CD14-positive monocyte (primary cell): ENCODE data around the gene GH2. TPM values are rescaled to one million over a fixed set of nuclear protein-coding genes. Genes with fewer than 3 reads are reported as not detected.
"Not testable (repeated sequence)": the region's sequence is repeated elsewhere in the genome, so short reads cannot be mapped to it uniquely, and the experiment has no call there.

Experiments used
- DNase-seq, 3 donors: peaks; one replicate each; pipeline ENCODE4 v3.0.0-alpha.2; 2011 to 2022
- H2AFZ ChIP-seq: 2 replicates; pipeline ENCODE4 v1.6.0; 2012; ENCODE audit warnings: mild to moderate bottlenecking, low read depth, low read length, inconsistent platforms; ENCODE audit not compliant: insufficient read depth, poor library complexity, severe bottlenecking
- H3K27ac ChIP-seq, 2 donors: 1 replicate in 1 of 2; 2 replicates in 1 of 2; pipeline ENCODE4 v1.5.1; 2012 to 2013; ENCODE audit warnings: low read length in 2 of 2, control low read depth in 1 of 2, inconsistent platforms in 1 of 2, low read depth in 1 of 2, mild to moderate bottlenecking in 1 of 2
- H3K27me3 ChIP-seq, 2 donors: one replicate each; pipeline versions ENCODE4 v1.6.0 to v1.6.1; 2011 to 2013; ENCODE audit warnings: low read length in 2 of 2; ENCODE audit not compliant: control insufficient read depth in 2 of 2, insufficient read depth in 2 of 2
- H3K36me3 ChIP-seq, 2 donors: replicated peaks in 1 of 2; 1 replicate in 1 of 2; 2 replicates in 1 of 2; pipeline versions ENCODE4 v1.5.1 to v1.6.1; 2012 to 2013; ENCODE audit warnings: low read length in 2 of 2, control low read depth in 1 of 2, inconsistent platforms in 1 of 2, mild to moderate bottlenecking in 1 of 2; ENCODE audit not compliant: insufficient read depth in 2 of 2, control insufficient read depth in 1 of 2
- H3K4me1 ChIP-seq, 2 donors: 1 replicate in 1 of 2; 2 replicates in 1 of 2; pipeline versions ENCODE4 v1.5.1 to v1.6.1; 2012 to 2013; ENCODE audit warnings: low read length in 2 of 2, control low read depth in 1 of 2, inconsistent platforms in 1 of 2, mild to moderate bottlenecking in 1 of 2, moderate library complexity in 1 of 2; ENCODE audit not compliant: insufficient read depth in 2 of 2, control insufficient read depth in 1 of 2
- H3K4me2 ChIP-seq: replicated peaks from 2 replicates; pipeline ENCODE3; 2012; ENCODE audit warnings: low read length, moderate library complexity, mild to moderate bottlenecking; ENCODE audit not compliant: poor library complexity, severe bottlenecking; ENCODE audit errors: extremely low read depth
- H3K4me3 ChIP-seq, 3 experiments: fragments of 200-600 bp in 1 of 3; sonication (generic) in 1 of 3; replicated peaks in 1 of 3; 1 replicate in 2 of 3; 2 replicates in 1 of 3; pipeline ENCODE4 v1.5.1; 2011 to 2013; ENCODE audit warnings: low read length in 3 of 3, mild to moderate bottlenecking in 3 of 3, control low read depth in 2 of 3, low read depth in 2 of 3, inconsistent platforms in 1 of 3, moderate library complexity in 1 of 3
- H3K79me2 ChIP-seq: 2 replicates; pipeline ENCODE4 v1.6.0; 2012; ENCODE audit warnings: mild to moderate bottlenecking, control low read depth, inconsistent platforms, low read length, moderate library complexity; ENCODE audit not compliant: insufficient read depth
- H3K9ac ChIP-seq: 2 replicates; pipeline ENCODE4 v1.6.0; 2017; ENCODE audit warnings: low read length, mild to moderate bottlenecking; ENCODE audit not compliant: insufficient read depth, poor library complexity, severe bottlenecking
- H3K9me3 ChIP-seq, 2 donors: replicated peaks in 1 of 2; 1 replicate in 1 of 2; 2 replicates in 1 of 2; pipeline versions ENCODE4 v1.5.1 to v1.6.1; 2012 to 2013; ENCODE audit warnings: low read length in 2 of 2, control low read depth in 1 of 2; ENCODE audit not compliant: control insufficient read depth in 1 of 2, insufficient read depth in 1 of 2
- H4K20me1 ChIP-seq: 2 replicates; pipeline ENCODE4 v1.6.0; 2012; ENCODE audit warnings: mild to moderate bottlenecking, low read length, control low read depth, moderate library complexity; ENCODE audit not compliant: insufficient read depth
- H3K27ac Mint-ChIP-seq, 7 donors: one replicate each; pipeline ENCODE4 v1.8.0; 2020; ENCODE audit warnings: mild to moderate bottlenecking in 7 of 7, mixed read lengths in 7 of 7, moderate library complexity in 6 of 7, inconsistent platforms in 2 of 7
- H3K27me3 Mint-ChIP-seq, 3 donors: one replicate each; pipeline ENCODE4 v1.8.0; 2021 to 2022; ENCODE audit warnings: low read depth in 3 of 3, mild to moderate bottlenecking in 3 of 3, mixed read lengths in 3 of 3, moderate library complexity in 3 of 3, inconsistent platforms in 1 of 3
- H3K36me3 Mint-ChIP-seq, 2 donors: one replicate each; pipeline ENCODE4 v1.8.0; 2020; ENCODE audit warnings: mixed read lengths in 2 of 2, inconsistent platforms in 1 of 2, mild to moderate bottlenecking in 1 of 2
- H3K4me1 Mint-ChIP-seq: one replicate; pipeline ENCODE4 v1.8.0; 2020; ENCODE audit warnings: mild to moderate bottlenecking, mixed read lengths
- H3K4me3 Mint-ChIP-seq, 2 donors: one replicate each; pipeline ENCODE4 v1.8.0; 2020; ENCODE audit warnings: mild to moderate bottlenecking in 2 of 2, mixed read lengths in 2 of 2, moderate library complexity in 1 of 2
- H3K9me3 Mint-ChIP-seq, 7 donors: one replicate each; pipeline ENCODE4 v1.8.0; 2020 to 2022; ENCODE audit warnings: mixed read lengths in 7 of 7, mild to moderate bottlenecking in 6 of 7, moderate library complexity in 6 of 7, inconsistent platforms in 2 of 7
- CTCF ChIP-seq: fragments of 200-600 bp; IDR thresholded peaks from one replicate; pipeline ENCODE4 v1.8.0; 2022; ENCODE audit warnings: antibody characterized with exemption, mild to moderate bottlenecking
- WGBS: methylation state at CpG from one replicate; pipeline ENCODE4 v1.1.5; 2013; ENCODE audit warnings: missing lambda C conversion rate; ENCODE audit not compliant: insufficient coverage; 5-methylcytosine and 5-hydroxymethylcytosine counted together
- intact Hi-C, 2 donors: fragments of 100-400 bp; cut with micrococcal nuclease; formaldehyde crosslinking; loops; one replicate each; pipeline versions ENCODE4 v1.15.0 to v1.15.1; 2023
- polyA plus RNA-seq, 3 donors: library from polyadenylated mRNA; depleted of rRNA in 1 of 3; unstranded in 2 of 3; stranded (reverse) in 1 of 3; fragments of 300-500 nt in 2 of 3; fragments of >200 nt in 1 of 3; fragmentation: Illumina TruSeq in 2 of 3; gene quantifications; 1 replicate in 2 of 3; 2 replicates in 1 of 3; pipeline ENCODE4 v1.2.3, GENCODE V29; 2012 to 2021

The GH2 gene
- polyA plus RNA-seq, 3 donors = not detected

DNA sequence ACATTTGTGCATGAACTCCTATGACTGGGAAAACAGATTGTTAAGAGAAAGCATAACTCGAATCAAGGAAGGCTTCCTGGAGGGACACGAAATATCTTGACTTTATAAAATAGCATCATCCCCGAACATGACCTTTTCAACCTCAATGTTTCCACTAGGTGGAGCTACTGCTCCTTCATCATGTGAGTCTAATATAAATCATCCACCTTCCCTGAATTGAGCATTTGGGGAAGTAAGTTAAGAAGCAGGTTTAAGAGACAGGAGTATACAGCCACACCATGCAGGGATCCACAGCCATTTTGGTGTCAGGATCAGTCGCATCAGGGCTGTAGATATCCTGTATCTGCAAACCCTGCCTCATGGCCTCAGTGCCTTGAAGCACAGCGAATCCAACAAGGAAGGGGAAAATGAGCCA is 22.1 kb upstream of the GH2 start:
- intact Hi-C loops = loop anchor here in 1 of 2 donors (5.0 kb wide), 1 partner anchor 44 kb away; no protein-coding TSS in a partner anchor
- not testable (repeated sequence) for H3K4me2 ChIP-seq, H3K4me1 ChIP-seq, H3K36me3 ChIP-seq, H3K4me1 Mint-ChIP-seq, H4K20me1 ChIP-seq, H3K4me3 ChIP-seq, H3K79me2 ChIP-seq, H3K9me3 ChIP-seq, H3K27me3 Mint-ChIP-seq, H2AFZ ChIP-seq, H3K4me3 Mint-ChIP-seq, H3K9ac ChIP-seq, H3K27me3 ChIP-seq, H3K27ac ChIP-seq, H3K9me3 Mint-ChIP-seq, H3K36me3 Mint-ChIP-seq
- peak; percentile 61 for TF ChIP-seq CTCF
- DNase-seq = peak; percentile 6 to 31 (median 13)
- H3K27ac Mint-ChIP-seq = peak overlapping the region in 1 of 7 donors; percentile 35
- WGBS = 50% methylated on average over 2 of the region's 5 CpGs

DNA sequence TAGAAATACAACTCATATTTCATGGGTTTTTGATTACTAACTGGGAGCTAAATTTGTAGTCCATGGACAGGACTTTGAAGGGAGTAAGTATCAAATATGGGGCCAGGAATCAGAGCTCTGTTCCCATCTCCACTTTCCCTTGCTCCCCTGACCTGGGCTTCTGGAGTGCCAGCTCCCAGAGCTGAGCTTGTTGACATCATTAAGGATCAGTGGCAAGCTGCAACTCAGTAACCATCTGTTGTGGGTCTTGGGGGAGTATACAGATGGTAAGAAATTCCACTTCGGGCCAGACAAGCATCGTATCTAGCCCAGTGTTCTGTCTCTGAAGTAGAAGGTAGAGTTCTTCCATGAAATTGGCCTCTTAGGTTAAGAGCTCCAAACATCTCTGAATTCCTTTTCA is 20.2 kb upstream of the GH2 start:
- not testable (repeated sequence) for DNase-seq, H3K4me1 Mint-ChIP-seq, H3K36me3 ChIP-seq, H3K27ac Mint-ChIP-seq, H3K4me3 ChIP-seq, H3K27me3 Mint-ChIP-seq, H3K4me2 ChIP-seq, H3K36me3 Mint-ChIP-seq, H3K27me3 ChIP-seq, H3K79me2 ChIP-seq, H3K9me3 ChIP-seq, H3K4me1 ChIP-seq, H2AFZ ChIP-seq, H3K9ac ChIP-seq, H4K20me1 ChIP-seq, H3K4me3 Mint-ChIP-seq, H3K27ac ChIP-seq, H3K9me3 Mint-ChIP-seq
- WGBS = 90% methylated on average over 2 of the region's 2 CpGs
- intact Hi-C loops = loop anchor here in 1 of 2 donors (5.0 kb wide), 1 partner anchor 45 kb away; no protein-coding TSS in a partner anchor

- intact Hi-C loops, H3K9ac ChIP-seq, H3K9me3 ChIP-seq, H3K27me3 ChIP-seq, H3K79me2 ChIP-seq, DNase-seq, H3K36me3 ChIP-seq, H3K27ac ChIP-seq, H3K4me2 ChIP-seq, H3K4me1 ChIP-seq, H2AFZ ChIP-seq, H3K4me3 Mint-ChIP-seq, H4K20me1 ChIP-seq, H3K36me3 Mint-ChIP-seq, H3K4me1 Mint-ChIP-seq, H3K9me3 Mint-ChIP-seq, H3K27ac Mint-ChIP-seq, H3K27me3 Mint-ChIP-seq, H3K4me3 ChIP-seq: not testable (repeated sequence)
- 100% methylated on average over 1 of the region's 6 CpGs for WGBS
Measured at GRCh38 chr17:63898899-63899798, 17.4 kb upstream of the GH2 start.
